Mucosa of rectum (tissue), 2 donors: Measurements from ENCODE around the gene GCHFR.

ENCODE experiments used
- H3K27ac ChIP-seq, 2 donors: one replicate each; pipeline ENCODE4 v1.7.0; 2013; ENCODE audit warnings: inconsistent platforms in 2 of 2, low read depth in 2 of 2, low read length in 2 of 2
- H3K27me3 ChIP-seq, 2 donors: one replicate each; pipeline ENCODE4 v1.7.0; 2013; ENCODE audit warnings: low read length in 2 of 2; ENCODE audit not compliant: control insufficient read depth in 2 of 2, insufficient read depth in 2 of 2
- H3K36me3 ChIP-seq, 2 donors: one replicate each; pipeline ENCODE4 v1.7.0; 2013; ENCODE audit warnings: low read length in 2 of 2; ENCODE audit not compliant: control insufficient read depth in 2 of 2, insufficient read depth in 2 of 2
- H3K4me1 ChIP-seq, 2 donors: one replicate each; pipeline ENCODE4 v1.7.0; 2013; ENCODE audit warnings: low read length in 2 of 2, mild to moderate bottlenecking in 1 of 2; ENCODE audit not compliant: control insufficient read depth in 2 of 2, insufficient read depth in 2 of 2
- H3K4me3 ChIP-seq, 2 donors: one replicate each; pipeline ENCODE4 v1.7.0; 2013; ENCODE audit warnings: low read length in 2 of 2
- H3K9ac ChIP-seq, 2 donors: one replicate each; pipeline ENCODE4 v1.7.0; 2013; ENCODE audit warnings: low read length in 2 of 2, low read depth in 1 of 2, mild to moderate bottlenecking in 1 of 2
- H3K9me3 ChIP-seq, 2 donors: one replicate each; pipeline ENCODE4 v1.7.0; 2013; ENCODE audit warnings: low read length in 2 of 2; ENCODE audit not compliant: control insufficient read depth in 2 of 2
- donor health status: healthy.
- donor health status: Normal muscosa, but diverticular disease.

Gene GCHFR

GRCh38 chr15:40763801-40764628, at the start of gene GCHFR:
GCHFR (plus strand) TSS chr15:40764068; CDS start chr15:40764181, 113 bp downstream.
- no peaks in the 10 kb centered on the region for H3K9me3 ChIP-seq
- no peaks in the 10 kb centered on the region for H3K36me3 ChIP-seq
- H3K9ac ChIP-seq = peak within 1 kb of the TSS; percentile 53 to 81
- peak within 1 kb of the TSS; percentile 83 to 88 for H3K27ac ChIP-seq
- no peaks in the 10 kb centered on the region for H3K27me3 ChIP-seq
- peaks cover 35 to 44% of the 10 kb centered on the region in 2 donors for H3K4me1 ChIP-seq
- H3K4me3 ChIP-seq = peak within 1 kb of the TSS; percentile 74 to 78

- Histone ChIP-seq H3K27me3 (no peaks in the 10 kb centered on the region), H3K36me3 (peaks cover 3% of the 10 kb centered on the region in 2 donors), H3K27ac (no peak overlapping the region), H3K9me3 (no peaks in the 10 kb centered on the region), H3K4me3 (no peak overlapping the region), H3K4me1 (no peaks in the 10 kb centered on the region), H3K9ac (no peak overlapping the region)
These were observed 49.7 kb upstream of the GCHFR start for GRCh38 chr15:40714144-40714543.

GRCh38 chr15:40716165-40716564, 47.7 kb upstream of the GCHFR start:
- Histone ChIP-seq H3K4me3 (no peak overlapping the region), H3K27ac (no peak overlapping the region)

GRCh38 chr15:40721701-40722100, 42.2 kb upstream of the GCHFR start:
- no peaks in the 10 kb centered on the region for H3K36me3 ChIP-seq
- no peaks in the 10 kb centered on the region for H3K27me3 ChIP-seq
- H3K27ac ChIP-seq = no peak overlapping the region
- H3K9ac ChIP-seq = no peak overlapping the region
- H3K4me1 ChIP-seq = no peaks in the 10 kb centered on the region
- H3K4me3 ChIP-seq = no peak overlapping the region
- H3K9me3 ChIP-seq = no peaks in the 10 kb centered on the region

More at GRCh38 chr15:40716165-40716564, 47.7 kb upstream of the GCHFR start:
- Histone ChIP-seq H3K27me3 (no peaks in the 10 kb centered on the region), H3K9ac (no peak overlapping the region), H3K9me3 (no peaks in the 10 kb centered on the region), H3K36me3 (peaks cover 0 to 2% of the 10 kb centered on the region in 2 donors), H3K4me1 (no peaks in the 10 kb centered on the region)

GRCh38 chr15:40722354-40722753, 41.5 kb upstream of the GCHFR start:
- H3K9ac ChIP-seq = no peak overlapping the region
- no peaks in the 10 kb centered on the region for H3K27me3 ChIP-seq
- no peak overlapping the region for H3K4me3 ChIP-seq
- H3K4me1 ChIP-seq = no peaks in the 10 kb centered on the region
- H3K36me3 ChIP-seq = no peaks in the 10 kb centered on the region
- no peaks in the 10 kb centered on the region for H3K9me3 ChIP-seq
- H3K27ac ChIP-seq = no peak overlapping the region

- no peak overlapping the region for H3K9ac ChIP-seq
- H3K36me3 ChIP-seq = no peaks in the 10 kb centered on the region
These were observed 40.9 kb upstream of the GCHFR start for GRCh38 chr15:40722934-40723333.

GRCh38 chr15:40723919-40724318, 39.9 kb upstream of the GCHFR start:
- Histone ChIP-seq H3K4me1 (no peaks in the 10 kb centered on the region), H3K9me3 (no peaks in the 10 kb centered on the region), H3K27ac (no peak overlapping the region), H3K9ac (no peak overlapping the region), H3K27me3 (no peaks in the 10 kb centered on the region), H3K36me3 (peaks cover 0 to 5% of the 10 kb centered on the region in 2 donors), H3K4me3 (no peak overlapping the region)

More at GRCh38 chr15:40722934-40723333, 40.9 kb upstream of the GCHFR start:
- Histone ChIP-seq H3K9me3 (no peaks in the 10 kb centered on the region), H3K27ac (no peak overlapping the region), H3K4me1 (no peaks in the 10 kb centered on the region), H3K4me3 (no peak overlapping the region), H3K27me3 (no peaks in the 10 kb centered on the region)

- Histone ChIP-seq H3K4me3 (no peak overlapping the region), H3K9ac (no peak overlapping the region), H3K36me3 (peaks cover 16 to 23% of the 10 kb centered on the region in 2 donors), H3K27me3 (no peaks in the 10 kb centered on the region), H3K4me1 (no peaks in the 10 kb centered on the region), H3K9me3 (no peaks in the 10 kb centered on the region), H3K27ac (no peak overlapping the region)
These were observed 32.8 kb upstream of the GCHFR start for GRCh38 chr15:40731034-40731433.

GRCh38 chr15:40736575-40736974, 27.3 kb upstream of the GCHFR start:
- Histone ChIP-seq H3K9ac (no peak overlapping the region), H3K9me3 (no peaks in the 10 kb centered on the region), H3K27me3 (no peaks in the 10 kb centered on the region), H3K27ac (no peak overlapping the region), H3K36me3 (peaks cover 44 to 55% of the 10 kb centered on the region in 2 donors), H3K4me3 (no peak overlapping the region), H3K4me1 (no peaks in the 10 kb centered on the region)

- Histone ChIP-seq H3K36me3 (peaks cover 41 to 50% of the 10 kb centered on the region in 2 donors), H3K27me3 (no peaks in the 10 kb centered on the region), H3K9ac (no peak overlapping the region), H3K27ac (no peak overlapping the region), H3K9me3 (no peaks in the 10 kb centered on the region), H3K4me3 (no peak overlapping the region), H3K4me1 (no peaks in the 10 kb centered on the region)
These were observed 26.8 kb upstream of the GCHFR start for GRCh38 chr15:40737048-40737447.
